GM18951 (cell line): ENCODE results near the gene AUTS2.

Source experiments
- POLR2A ChIP-seq: IDR thresholded peaks from 4 replicates; pipeline ENCODE4 v1.6.1; 2011; ENCODE audit warnings: mild to moderate bottlenecking; ENCODE audit not compliant: insufficient read length, insufficient read depth; ENCODE audit errors: extremely low read depth
- in situ Hi-C: fragments of 300-500 bp; cut with MboI; formaldehyde crosslinking; loops from one replicate; pipeline ENCODE4 v1.12.0; 2022; ENCODE audit warnings: low sequenced_read_pairs, mixed read lengths, inconsistent platforms; ENCODE audit not compliant: unreplicated experiment

The AUTS2 gene

DNA sequence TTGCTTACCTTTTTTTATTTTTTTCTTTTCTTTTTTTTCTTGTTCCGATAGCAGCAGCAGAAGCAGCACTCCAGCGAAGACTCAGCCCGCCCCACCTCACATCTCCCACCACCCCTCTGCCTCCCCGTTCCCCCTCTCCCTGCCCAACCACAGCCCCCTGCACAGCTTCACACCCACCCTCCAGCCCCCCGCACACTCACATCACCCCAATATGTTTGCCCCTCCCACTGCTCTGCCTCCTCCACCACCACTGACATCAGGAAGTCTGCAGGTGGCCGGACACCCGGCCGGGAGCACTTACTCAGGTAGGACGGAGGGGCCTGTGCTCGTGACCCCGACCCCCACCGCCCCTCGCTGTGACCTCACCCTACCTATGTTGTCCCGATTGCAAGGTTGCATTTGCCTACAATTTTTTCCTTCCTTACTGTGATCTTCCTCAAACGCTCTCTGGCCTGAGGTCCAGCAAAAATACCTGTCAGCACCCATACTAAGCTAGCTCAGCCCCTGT, 1166.5 kb downstream of the AUTS2 start:
- no peak for TF ChIP-seq POLR2A
- in situ Hi-C loops: no loop called here

DNA sequence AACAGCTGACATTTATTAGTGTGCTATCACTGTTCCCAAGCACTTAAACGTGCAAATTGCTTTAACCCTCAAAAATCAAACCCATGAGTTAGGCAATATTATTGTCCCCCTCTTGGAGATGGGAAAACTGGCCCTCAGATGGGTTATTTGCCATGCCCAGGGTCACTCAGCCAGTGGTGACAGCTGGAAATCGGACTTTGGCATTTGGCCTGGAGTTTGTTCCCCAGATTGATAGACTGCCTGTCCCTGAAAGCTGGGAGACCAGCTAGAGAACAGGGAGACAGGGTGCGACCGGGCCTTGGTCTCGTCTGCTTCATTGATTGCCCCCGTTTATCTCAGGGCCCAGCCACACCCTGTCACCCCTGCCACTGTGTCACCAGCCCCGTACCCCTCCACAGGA, 1167.4 kb downstream of the AUTS2 start:
- no peak for TF ChIP-seq POLR2A
- in situ Hi-C loops: no loop called here

GRCh38 chr7:70766109-70766508, 1167.8 kb downstream of the AUTS2 start:
- in situ Hi-C loops: no loop called here

DNA sequence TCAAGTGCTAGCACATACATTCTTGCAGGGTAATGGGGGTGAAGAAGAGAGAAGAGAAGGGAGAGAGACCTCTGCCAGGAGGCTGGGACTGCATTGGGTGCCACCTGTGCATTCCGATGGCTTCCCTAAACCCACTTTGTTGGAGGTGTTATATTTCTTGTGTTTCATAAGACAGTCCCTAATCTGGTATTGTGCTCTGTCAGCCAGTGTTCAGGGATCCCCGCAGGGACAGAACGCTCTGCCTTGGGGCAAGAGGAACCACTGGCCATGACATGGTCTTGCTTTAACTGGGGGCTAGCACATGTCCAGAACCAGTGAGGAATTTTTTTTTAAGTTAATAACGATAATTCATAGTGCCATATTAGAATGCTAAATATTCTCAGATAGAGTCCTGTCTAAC, 1168.4 kb downstream of the AUTS2 start:
- TF ChIP-seq POLR2A: no peak
- in situ Hi-C loops: no loop called here

More at GRCh38 chr7:70766109-70766508, 1167.8 kb downstream of the AUTS2 start:
- no peak for TF ChIP-seq POLR2A

DNA sequence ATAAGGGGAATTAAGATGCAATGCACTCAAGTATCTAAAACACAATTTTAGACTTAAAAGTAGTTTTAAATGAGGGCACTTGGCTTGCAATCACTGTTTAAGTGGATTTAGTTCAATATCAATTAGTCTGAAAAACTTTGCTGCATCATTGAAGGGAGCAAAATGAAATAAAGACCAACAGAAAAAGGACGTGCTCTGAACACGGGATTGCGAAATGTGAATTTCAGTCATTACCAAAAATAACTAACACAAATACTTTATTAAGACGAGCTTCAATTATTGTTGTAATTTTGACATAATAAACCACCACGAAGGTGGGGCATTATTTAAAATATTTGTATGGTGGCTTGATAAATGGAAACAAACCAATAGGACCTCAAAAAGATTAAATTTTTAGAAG, 1171.9 kb downstream of the AUTS2 start:
- in situ Hi-C loops: no loop called here
- TF ChIP-seq POLR2A: no peak

GRCh38 chr7:70771451-70771850, 1173.2 kb downstream of the AUTS2 start:
- in situ Hi-C loops: no loop called here
- TF ChIP-seq POLR2A: no peak

DNA sequence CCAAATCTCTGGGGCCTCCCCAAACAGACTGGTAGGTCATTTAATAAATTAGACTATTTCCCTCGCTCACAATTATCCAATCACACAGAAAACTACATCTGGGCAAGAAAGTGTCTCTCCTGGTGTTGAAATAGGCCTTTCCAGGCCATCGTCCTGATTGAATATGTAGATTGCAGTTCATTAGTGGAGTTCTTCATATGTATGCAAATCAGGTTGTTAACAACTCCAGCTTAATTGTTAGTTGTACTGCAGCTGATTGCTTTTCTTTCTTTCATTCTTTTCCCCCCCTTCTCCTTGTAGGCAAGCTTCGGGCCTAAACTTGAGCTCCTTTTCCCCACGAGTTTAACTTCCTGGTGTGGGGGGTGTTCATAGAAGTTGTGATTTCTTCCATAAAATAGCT, 1174.6 kb downstream of the AUTS2 start:
- TF ChIP-seq POLR2A: no peak
- in situ Hi-C loops: no loop called here

DNA sequence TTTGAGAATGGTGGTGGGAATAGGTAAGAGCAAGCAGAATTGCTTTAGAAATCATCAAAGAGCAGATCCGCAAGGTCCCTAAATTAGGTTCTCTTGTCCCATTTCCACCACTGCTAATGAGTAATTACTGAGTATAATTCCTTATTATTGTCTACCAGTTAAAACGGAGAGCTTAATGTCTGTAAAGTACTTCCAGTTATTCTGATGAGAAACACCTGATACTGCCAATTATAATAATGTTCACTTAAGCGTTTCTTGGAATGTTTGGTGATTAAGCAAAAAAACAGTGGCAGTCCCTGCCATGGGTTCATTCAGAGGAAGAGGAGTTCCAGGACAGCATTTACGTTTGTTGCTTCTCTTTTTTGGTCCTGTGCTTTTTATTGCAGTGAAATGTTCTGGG, 1175.1 kb downstream of the AUTS2 start:
- no peak for TF ChIP-seq POLR2A
- in situ Hi-C loops: no loop called here

- in situ Hi-C loops: no loop called here
- TF ChIP-seq POLR2A: no peak
Measured at GRCh38 chr7:70774950-70775527, 1176.8 kb downstream of the AUTS2 start.

DNA sequence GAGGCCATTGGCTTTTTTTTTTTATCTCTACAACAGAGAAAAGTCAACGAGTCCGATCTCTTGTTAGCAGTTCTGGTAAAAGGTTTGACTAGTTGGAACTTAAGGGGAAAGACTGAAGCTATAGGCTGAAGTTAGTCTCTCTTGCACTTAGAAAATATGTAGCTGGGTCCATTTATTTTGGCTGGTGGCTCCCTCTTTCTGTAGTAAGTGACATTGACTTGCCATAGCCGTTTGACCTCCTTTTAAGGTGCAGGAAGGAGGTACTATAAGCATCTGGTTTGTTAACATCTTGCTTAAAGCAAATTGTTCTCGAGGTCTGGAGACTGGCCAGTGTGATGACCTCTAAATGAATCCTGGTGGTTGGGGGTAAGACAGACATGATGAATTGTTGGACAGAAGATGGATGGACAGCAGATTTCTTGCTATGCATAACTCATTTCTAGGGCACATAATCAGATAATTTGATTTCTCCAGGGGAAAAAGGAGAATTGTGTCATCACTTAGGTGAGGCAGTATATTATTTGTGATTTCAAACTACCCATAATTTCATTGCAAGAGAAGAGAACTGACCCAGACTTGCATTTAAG, 1177.4 kb downstream of the AUTS2 start:
- no peak for TF ChIP-seq POLR2A
- in situ Hi-C loops: no loop called here

- in situ Hi-C loops: no loop called here
Measured at GRCh38 chr7:70776627-70777101, 1178.4 kb downstream of the AUTS2 start.

DNA sequence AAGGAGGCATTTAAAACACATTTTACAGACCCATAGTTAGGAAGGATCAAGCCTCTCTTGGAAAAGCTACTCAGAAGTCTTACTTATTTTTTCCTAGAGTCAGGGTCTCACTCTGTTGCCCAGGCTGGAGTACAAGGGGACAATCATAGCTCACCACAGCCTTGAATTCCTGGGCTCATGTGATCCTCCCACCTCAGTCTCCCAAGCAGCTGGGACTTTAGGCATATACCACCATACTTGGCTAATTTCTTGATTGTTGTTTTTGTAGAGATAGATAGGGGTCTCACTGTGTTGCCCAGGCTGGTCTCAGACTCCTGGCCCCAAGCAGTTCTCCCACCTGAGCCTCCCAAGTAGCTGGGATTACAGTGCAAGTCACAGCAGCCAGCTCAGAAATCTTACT, 1179.0 kb downstream of the AUTS2 start:
- TF ChIP-seq POLR2A: no peak
- in situ Hi-C loops: no loop called here

More at GRCh38 chr7:70776627-70777101, 1178.4 kb downstream of the AUTS2 start:
- TF ChIP-seq POLR2A: no peak

DNA sequence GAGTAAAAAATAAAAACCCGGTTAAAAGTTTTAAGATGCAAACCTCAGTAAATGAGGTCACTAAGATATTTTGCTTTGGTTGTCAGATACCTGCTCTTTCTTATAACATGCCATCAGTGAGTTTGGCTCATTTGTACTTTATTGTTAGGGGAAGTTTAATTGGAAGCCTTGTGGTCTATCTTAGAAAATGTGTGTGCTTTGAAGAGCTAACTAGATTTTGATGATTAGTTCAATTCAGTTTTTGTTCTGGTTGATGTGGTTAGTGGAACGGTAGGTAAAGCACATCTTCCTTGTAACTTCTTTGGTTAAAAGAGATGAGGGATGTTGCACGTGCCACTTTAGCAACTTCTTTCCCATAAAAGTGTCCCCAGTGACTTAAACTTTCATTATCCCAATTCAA, 1180.3 kb downstream of the AUTS2 start:
- TF ChIP-seq POLR2A: no peak
- in situ Hi-C loops: no loop called here

GRCh38 chr7:70779321-70779720, 1181.0 kb downstream of the AUTS2 start:
- TF ChIP-seq POLR2A: no peak
- in situ Hi-C loops: no loop called here
